ENCODE results near the gene EPB41L2. TPM values are rescaled to one million over a fixed set of nuclear protein-coding genes. Genes with fewer than 3 reads are reported as not detected.

The EPB41L2 gene
- total RNA-seq, 1 experiment from 2014 or later = 74.8 TPM

GRCh38 chr6:131036143-131036542 lies 26.9 kb downstream of the EPB41L2 start (continued):
- TF ChIP-seq SRF (IDR thresholded peaks at IDR 0.05; ENCODE audit: low read depth) (no peak), EGR1 (IDR thresholded peaks at IDR 0.05; ENCODE audit: low read depth) (no peak)

- Histone ChIP-seq H3K27ac (ENCODE audit: low read depth, low read length) (no peak overlapping the region), H3K79me2 (ENCODE audit: insufficient read depth, low read length) (peaks cover 58% of the 10 kb centered on the region), H3K9me2 (ENCODE audit: insufficient read depth) (no peaks in the 10 kb centered on the region), H3K27me3 (ENCODE audit: insufficient read depth, low read length) (no peaks in the 10 kb centered on the region), H4K20me1 (ENCODE audit: insufficient read depth) (0 out of 2 replicates have a peak, but pooled peaks cover 4% of the 10 kb centered on the region), H3K9ac (ENCODE audit: low read length) (no peak overlapping the region), H3K4me3 (replicated peaks in 1 of 2; ENCODE audit: low read depth in 1 of 2, low read length in 2 of 2) (no peak overlapping the region), H3K4me1 (ENCODE audit: control insufficient read depth in 1 of 2, insufficient read depth in 2 of 2, low read length in 2 of 2) (peaks cover 0 to 5% of the 10 kb centered on the region in 2 experiments; a peak in 1 of 4 replicates), H2AFZ (ENCODE audit: low read depth, low read length, poor library complexity, severe bottlenecking) (no peak overlapping the region), H3K4me2 (ENCODE audit: low read length) (no peak overlapping the region), H3K9me3 (ENCODE audit: control insufficient read depth in 1 of 2, insufficient read depth in 1 of 2, low read depth in 1 of 2, low read length in 2 of 2) (no peaks in the 10 kb centered on the region), H3K36me3 (ENCODE audit: control insufficient read depth in 1 of 2, insufficient read depth in 2 of 2, low read length in 2 of 2) (no peaks in the 10 kb centered on the region)
- BruUV-seq (replicated peaks) = no TSS peak
- ATAC-seq (no peak), DNase-seq (ENCODE audit: low read depth, low spot score) (no peak)
- ChIA-PET POLR2A (no interaction called here), RAD21 (ENCODE audit: low non-redundant PET in 1 of 2, low total read pairs in 2 of 2, uncharacterized antibody in 2 of 2, unreplicated experiment in 2 of 2) (no interaction called here), CTCF (no interaction called here)
- intact Hi-C loops (cut with micrococcal nuclease) = no loop called here
- TF ChIP-seq SIN3A (IDR thresholded peaks at IDR 0.05; ENCODE audit: low read depth) (no peak), CTCF (IDR thresholded peaks at IDR 0.05 in 2 of 3, conservative IDR thresholded peaks at IDR 0.05 in 1 of 3; ENCODE audit: borderline replicate concordance in 1 of 3, insufficient read depth in 1 of 3, low read depth in 2 of 3, low read length in 2 of 3) (no peak)
- TF ChIP-seq, protein P1, sequence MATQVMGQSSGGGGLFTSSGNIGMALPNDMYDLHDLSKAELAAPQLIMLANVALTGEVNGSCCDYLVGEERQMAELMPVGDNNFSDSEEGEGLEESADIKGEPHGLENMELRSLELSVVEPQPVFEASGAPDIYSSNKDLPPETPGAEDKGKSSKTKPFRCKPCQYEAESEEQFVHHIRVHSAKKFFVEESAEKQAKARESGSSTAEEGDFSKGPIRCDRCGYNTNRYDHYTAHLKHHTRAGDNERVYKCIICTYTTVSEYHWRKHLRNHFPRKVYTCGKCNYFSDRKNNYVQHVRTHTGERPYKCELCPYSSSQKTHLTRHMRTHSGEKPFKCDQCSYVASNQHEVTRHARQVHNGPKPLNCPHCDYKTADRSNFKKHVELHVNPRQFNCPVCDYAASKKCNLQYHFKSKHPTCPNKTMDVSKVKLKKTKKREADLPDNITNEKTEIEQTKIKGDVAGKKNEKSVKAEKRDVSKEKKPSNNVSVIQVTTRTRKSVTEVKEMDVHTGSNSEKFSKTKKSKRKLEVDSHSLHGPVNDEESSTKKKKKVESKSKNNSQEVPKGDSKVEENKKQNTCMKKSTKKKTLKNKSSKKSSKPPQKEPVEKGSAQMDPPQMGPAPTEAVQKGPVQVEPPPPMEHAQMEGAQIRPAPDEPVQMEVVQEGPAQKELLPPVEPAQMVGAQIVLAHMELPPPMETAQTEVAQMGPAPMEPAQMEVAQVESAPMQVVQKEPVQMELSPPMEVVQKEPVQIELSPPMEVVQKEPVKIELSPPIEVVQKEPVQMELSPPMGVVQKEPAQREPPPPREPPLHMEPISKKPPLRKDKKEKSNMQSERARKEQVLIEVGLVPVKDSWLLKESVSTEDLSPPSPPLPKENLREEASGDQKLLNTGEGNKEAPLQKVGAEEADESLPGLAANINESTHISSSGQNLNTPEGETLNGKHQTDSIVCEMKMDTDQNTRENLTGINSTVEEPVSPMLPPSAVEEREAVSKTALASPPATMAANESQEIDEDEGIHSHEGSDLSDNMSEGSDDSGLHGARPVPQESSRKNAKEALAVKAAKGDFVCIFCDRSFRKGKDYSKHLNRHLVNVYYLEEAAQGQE (IDR thresholded peaks at IDR 0.05; ENCODE audit: low read depth) = no peak
Measured at GRCh38 chr6:131035582-131035981, 27.5 kb downstream of the EPB41L2 start.
